ENCODE results near the gene PNLIPRP1.

DNA sequence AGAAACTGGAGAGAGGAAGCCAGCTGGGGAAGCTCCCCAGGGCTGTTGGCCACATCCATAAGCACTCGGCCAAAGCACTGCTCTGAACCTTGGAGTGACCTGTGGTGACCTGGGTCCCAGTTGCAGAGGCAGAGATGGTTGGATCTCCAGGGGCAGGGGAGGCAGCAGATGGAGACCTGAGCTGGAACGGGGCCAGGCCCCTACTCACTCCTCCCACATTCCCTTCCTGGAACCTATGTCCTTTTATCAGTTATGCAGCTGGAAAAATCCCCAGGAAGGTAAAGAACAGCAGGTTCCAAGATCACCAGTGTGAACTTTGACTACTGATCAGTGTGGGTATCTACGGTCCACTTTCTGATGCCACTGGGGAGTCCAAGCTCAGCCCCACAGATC is 20.4 kb downstream of the PNLIPRP1 start:
- no peak for TF ChIP-seq ELF4 (IDR thresholded peaks at IDR 0.05)
- TF ChIP-seq SUZ12 (IDR thresholded peaks at IDR 0.05), result no peak
- no peak for TF ChIP-seq TARDBP (IDR thresholded peaks at IDR 0.05)
- TF ChIP-seq HDGF (IDR thresholded peaks at IDR 0.05; ENCODE audit: borderline replicate concordance), result no peak
- TF ChIP-seq ARNT (IDR thresholded peaks at IDR 0.05), result no peak
- no peak for TF ChIP-seq CTBP1 (IDR thresholded peaks at IDR 0.05; ENCODE audit: borderline replicate concordance)
- TF ChIP-seq SP1 (IDR thresholded peaks at IDR 0.05), result no peak
- no peak for TF ChIP-seq FOXM1 (IDR thresholded peaks at IDR 0.05; ENCODE audit: borderline replicate concordance)
- TF ChIP-seq ZNF384 (IDR thresholded peaks at IDR 0.05), result no peak
- TF ChIP-seq, protein P1, sequence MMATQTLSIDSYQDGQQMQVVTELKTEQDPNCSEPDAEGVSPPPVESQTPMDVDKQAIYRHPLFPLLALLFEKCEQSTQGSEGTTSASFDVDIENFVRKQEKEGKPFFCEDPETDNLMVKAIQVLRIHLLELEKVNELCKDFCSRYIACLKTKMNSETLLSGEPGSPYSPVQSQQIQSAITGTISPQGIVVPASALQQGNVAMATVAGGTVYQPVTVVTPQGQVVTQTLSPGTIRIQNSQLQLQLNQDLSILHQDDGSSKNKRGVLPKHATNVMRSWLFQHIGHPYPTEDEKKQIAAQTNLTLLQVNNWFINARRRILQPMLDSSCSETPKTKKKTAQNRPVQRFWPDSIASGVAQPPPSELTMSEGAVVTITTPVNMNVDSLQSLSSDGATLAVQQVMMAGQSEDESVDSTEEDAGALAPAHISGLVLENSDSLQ (IDR thresholded peaks at IDR 0.05), result no peak
- TF ChIP-seq BHLHE40 (IDR thresholded peaks at IDR 0.05; ENCODE audit: borderline replicate concordance), result no peak
- TF ChIP-seq NFRKB (IDR thresholded peaks at IDR 0.05), result no peak
- TF ChIP-seq L3MBTL2 (conservative IDR thresholded peaks at IDR 0.05), result no peak
- TF ChIP-seq FOXK2 (IDR thresholded peaks at IDR 0.05), result no peak
